Fibroblast of pulmonary artery (primary cell): Measurements from ENCODE around the gene BARD1.

Experiments
- DNase-seq: peaks from one replicate; pipeline ENCODE4 v3.0.0-alpha.2; 2010; ENCODE audit warnings: low read depth
- H3K4me3 ChIP-seq: replicated peaks from 2 replicates; pipeline ENCODE4 v1.5.1; 2011; ENCODE audit warnings: low read depth, mild to moderate bottlenecking, control low read depth, low read length, moderate library complexity
- TF ChIP-seq, protein P1 (sequence below): IDR thresholded peaks from 2 replicates; pipeline ENCODE4 v1.5.1; 2011; ENCODE audit warnings: mild to moderate bottlenecking, control low read depth, low read length, inconsistent platforms; ENCODE audit errors: missing control alignments

BARD1 gene

DNA sequence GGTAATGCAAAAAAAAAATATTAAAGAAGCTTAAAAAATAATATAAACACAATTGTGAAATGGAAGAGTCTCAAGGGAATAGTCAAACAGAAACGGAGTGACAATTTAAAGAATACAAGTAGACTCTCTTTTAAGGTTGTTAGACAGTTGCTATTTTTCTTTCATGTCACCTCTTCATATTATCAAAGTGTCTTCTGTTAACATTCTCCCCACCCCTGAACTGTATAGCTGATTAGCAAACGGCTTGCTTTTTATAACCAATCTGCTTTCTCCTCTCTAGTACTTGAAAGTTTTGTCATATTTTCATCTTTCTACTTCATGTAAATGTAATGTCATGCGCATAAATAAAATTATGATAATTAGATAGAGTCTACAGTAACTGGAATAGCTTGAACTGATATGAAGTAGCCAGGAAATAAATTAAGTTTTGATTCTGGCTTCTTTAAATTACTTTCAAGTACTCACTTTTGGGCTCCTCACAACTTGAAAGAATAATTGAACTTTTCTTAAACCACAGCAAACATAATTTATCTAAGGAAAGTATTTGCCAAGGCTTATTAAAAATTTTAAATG is 37.0 kb downstream of the BARD1 start:
- TF ChIP-seq, protein P1, sequence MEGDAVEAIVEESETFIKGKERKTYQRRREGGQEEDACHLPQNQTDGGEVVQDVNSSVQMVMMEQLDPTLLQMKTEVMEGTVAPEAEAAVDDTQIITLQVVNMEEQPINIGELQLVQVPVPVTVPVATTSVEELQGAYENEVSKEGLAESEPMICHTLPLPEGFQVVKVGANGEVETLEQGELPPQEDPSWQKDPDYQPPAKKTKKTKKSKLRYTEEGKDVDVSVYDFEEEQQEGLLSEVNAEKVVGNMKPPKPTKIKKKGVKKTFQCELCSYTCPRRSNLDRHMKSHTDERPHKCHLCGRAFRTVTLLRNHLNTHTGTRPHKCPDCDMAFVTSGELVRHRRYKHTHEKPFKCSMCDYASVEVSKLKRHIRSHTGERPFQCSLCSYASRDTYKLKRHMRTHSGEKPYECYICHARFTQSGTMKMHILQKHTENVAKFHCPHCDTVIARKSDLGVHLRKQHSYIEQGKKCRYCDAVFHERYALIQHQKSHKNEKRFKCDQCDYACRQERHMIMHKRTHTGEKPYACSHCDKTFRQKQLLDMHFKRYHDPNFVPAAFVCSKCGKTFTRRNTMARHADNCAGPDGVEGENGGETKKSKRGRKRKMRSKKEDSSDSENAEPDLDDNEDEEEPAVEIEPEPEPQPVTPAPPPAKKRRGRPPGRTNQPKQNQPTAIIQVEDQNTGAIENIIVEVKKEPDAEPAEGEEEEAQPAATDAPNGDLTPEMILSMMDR: no peak
- no peak for DNase-seq
- H3K4me3 ChIP-seq: no peak overlapping the region

DNA sequence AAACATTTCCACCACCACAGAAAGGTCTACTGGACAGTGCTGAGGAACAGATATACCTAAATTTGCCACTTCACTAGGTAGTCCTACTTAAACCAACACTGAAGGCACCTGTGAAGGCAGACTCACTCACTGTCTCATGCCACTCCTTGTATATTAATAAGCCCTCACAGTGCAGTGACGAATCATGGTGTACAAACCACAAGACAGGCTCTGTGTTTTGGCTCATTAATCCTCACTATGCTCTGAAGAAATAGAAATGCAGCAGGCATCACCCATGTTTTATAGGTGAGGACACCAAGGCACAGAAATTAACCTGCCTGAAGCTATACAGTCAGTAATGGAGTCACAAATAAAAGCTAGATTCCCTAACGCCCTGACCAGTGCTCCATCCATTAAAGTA is 44.3 kb downstream of the BARD1 start:
- TF ChIP-seq, protein P1: no peak
- DNase-seq: no peak
- H3K4me3 ChIP-seq: no peak overlapping the region

- DNase-seq: no peak
- no peak overlapping the region for H3K4me3 ChIP-seq
- TF ChIP-seq, protein P1: no peak
Observed at GRCh38 chr2:214753455-214753854, 56.0 kb downstream of the BARD1 start.

GRCh38 chr2:214750529-214750928 is 59.0 kb downstream of the BARD1 start:
- DNase-seq: no peak
- TF ChIP-seq, protein P1: no peak

GRCh38 chr2:214747992-214748391 is 61.5 kb downstream of the BARD1 start:
- no peak for DNase-seq
- H3K4me3 ChIP-seq: no peak overlapping the region
- TF ChIP-seq, protein P1: no peak

More at GRCh38 chr2:214750529-214750928, 59.0 kb downstream of the BARD1 start:
- no peak overlapping the region for H3K4me3 ChIP-seq

DNA sequence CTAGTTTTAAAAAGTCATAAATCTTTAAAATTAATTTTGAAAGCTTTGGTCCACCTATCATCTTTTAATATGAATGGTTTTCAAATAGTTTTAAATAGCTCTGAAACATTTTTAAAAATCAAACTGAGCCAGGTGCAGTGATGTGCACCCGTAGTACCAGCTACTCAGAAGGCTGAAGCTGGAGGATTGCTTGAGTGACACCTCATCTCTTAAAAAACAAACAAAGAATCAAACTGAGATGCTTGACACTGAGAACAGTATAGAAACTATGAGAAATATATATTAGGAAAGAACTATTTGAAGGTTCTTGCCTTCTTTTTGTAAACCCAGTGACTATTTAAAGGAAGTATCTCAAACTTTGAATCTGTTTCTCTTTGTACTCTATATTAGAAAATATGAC is 67.4 kb downstream of the BARD1 start:
- DNase-seq: no peak
- H3K4me3 ChIP-seq: no peak overlapping the region

More for the DNA sequence above, 67.4 kb downstream of the BARD1 start:
- TF ChIP-seq, protein P1: no peak
